ENCODE results near the gene P3H1. TPM values are rescaled to one million over a fixed set of nuclear protein-coding genes. Genes with fewer than 3 reads are reported as not detected.
"Not testable (repeated sequence)": the region's sequence is repeated elsewhere in the genome, so short reads cannot be mapped to it uniquely, and the experiment has no call there.

Gene P3H1
- total RNA-seq, 1 experiment from 2014 or later = 37.3 TPM

GRCh38 chr1:42721926-42722325, 44.9 kb downstream of the P3H1 start:
- Histone ChIP-seq H3K9me3 (no peaks in the 10 kb centered on the region), H3K27me3 (no peaks in the 10 kb centered on the region), H3K4me3 (no peak overlapping the region), H3K36me3 (peaks cover 9% of the 10 kb centered on the region)
- no peak for DNase-seq

DNA sequence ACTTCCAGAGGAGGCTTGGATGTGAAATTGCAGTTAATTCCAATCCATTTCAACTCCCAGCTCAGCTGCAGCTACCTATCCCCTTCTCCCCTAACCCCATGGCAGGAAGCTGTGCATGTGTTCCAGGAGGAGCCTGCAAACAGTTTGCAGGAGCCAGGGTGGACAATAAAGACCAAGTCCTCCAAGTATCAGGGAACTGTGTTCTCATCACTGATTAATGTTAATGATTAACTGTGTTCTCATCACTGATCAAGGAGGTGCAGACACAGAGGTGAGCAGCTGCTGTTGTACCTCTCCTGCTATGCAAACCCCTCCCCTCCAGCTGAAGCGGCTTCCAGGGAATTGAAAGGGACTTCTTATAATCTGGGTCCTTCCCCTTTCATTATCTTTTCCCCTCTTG, 46.0 kb downstream of the P3H1 start:
- Histone ChIP-seq H3K4me3 (no peak overlapping the region), H3K36me3 (peaks cover 17% of the 10 kb centered on the region), H3K27me3 (no peaks in the 10 kb centered on the region), H3K9me3 (no peaks in the 10 kb centered on the region)
- no peak for DNase-seq

- not testable (repeated sequence) for H3K27me3 ChIP-seq
- H3K36me3 ChIP-seq = peaks cover 72% of the 10 kb centered on the region
Measured at GRCh38 chr1:42714441-42714840, 52.4 kb downstream of the P3H1 start.

DNA sequence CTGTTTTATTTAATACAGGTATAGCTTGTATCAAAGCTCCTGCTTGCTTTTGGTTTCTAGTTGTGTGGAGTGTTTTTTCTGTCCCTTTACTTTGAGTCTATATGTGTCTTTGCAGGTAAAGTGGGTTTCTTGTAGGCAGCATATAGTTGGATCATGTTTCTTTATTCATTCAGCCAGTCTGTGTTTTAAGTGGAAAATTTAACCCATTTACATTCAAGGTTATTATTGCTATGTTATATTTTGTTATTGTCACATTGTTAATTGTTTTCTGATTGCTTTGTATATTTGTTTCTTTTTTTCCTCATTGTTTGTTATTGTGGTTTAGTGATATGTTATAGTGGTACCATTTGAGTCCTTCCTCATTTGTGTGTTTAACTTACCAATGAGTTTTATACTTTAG, 53.5 kb downstream of the P3H1 start:
- Histone ChIP-seq H3K4me3 (no peak overlapping the region), H3K9me3 (peaks cover 3% of the 10 kb centered on the region; the same call in 1 of the 2 replicates), H3K36me3 (peaks cover 78% of the 10 kb centered on the region), H3K27me3 (no peaks in the 10 kb centered on the region)
- DNase-seq = no peak

More at GRCh38 chr1:42714441-42714840, 52.4 kb downstream of the P3H1 start:
- H3K9me3 ChIP-seq, DNase-seq, H3K4me3 ChIP-seq: not testable (repeated sequence)

- DNase-seq, H3K9me3 ChIP-seq, H3K4me3 ChIP-seq, H3K27me3 ChIP-seq: not testable (repeated sequence)
- H3K36me3 ChIP-seq = peaks cover 83% of the 10 kb centered on the region
Measured at GRCh38 chr1:42712808-42713207, 54.0 kb downstream of the P3H1 start.

- DNase-seq = no peak
- Histone ChIP-seq H3K27me3 (no peaks in the 10 kb centered on the region), H3K36me3 (peaks cover 94% of the 10 kb centered on the region), H3K9me3 (no peaks in the 10 kb centered on the region), H3K4me3 (no peak overlapping the region)
Measured at GRCh38 chr1:42703888-42704464, 62.9 kb downstream of the P3H1 start.

GRCh38 chr1:42700006-42700405, 66.8 kb downstream of the P3H1 start:
- no peak for DNase-seq
- Histone ChIP-seq H3K4me3 (no peak overlapping the region), H3K27me3 (no peaks in the 10 kb centered on the region), H3K36me3 (peaks cover 98% of the 10 kb centered on the region), H3K9me3 (no peaks in the 10 kb centered on the region)

DNA sequence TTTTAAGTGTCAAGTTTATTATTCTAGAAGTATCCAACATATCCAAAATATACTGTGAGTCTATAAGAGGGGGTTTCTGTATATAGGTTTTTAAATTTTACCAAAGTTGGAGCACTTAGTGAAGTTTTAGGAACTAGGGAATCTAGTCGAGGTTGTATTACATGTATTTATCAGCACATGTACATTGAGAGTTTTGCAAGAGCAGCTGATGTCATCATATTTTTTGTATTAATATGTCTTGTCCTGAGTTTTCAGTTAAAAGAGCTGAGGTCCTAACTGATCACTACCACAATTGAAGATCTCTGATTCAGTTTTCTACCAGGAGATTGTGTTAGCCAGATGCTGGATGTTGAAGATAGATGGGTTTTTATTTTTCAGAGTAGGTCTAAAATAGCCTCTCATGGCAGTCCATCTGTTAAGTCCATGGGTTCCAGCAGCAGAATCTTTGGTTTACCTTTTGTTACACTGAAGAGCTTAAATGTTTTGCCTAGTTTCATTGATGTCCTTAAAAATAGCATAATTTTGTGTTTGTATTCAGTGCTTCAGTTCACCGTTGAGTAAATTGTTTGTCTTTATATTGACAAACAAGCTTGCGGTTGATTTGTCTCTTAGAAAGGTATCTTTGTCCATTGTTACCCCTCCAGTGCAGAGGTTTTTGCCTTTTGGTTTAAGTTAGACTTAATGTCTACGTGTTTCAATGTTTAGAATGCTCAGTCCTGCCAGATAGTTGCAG, 68.6 kb downstream of the P3H1 start:
- no peak overlapping the region for H3K4me3 ChIP-seq
- DNase-seq = no peak
- H3K9me3 ChIP-seq = no peaks in the 10 kb centered on the region
- H3K27me3 ChIP-seq = no peaks in the 10 kb centered on the region
- peaks cover 98% of the 10 kb centered on the region for H3K36me3 ChIP-seq

Other genes starting within 250 kb of the P3H1 start
- gene PPIH, start 108.6 kb downstream of the P3H1 start, total RNA-seq (2014; rRNA removed; shearing (Covaris generic); ENCODE audit: low replicate concordance) = 79.5 and 110 TPM in 2 replicates
- 1,830 and 1,912 TPM in 2 replicates for gene YBX1, start 84.6 kb downstream of the P3H1 start, total RNA-seq (2014; rRNA removed; shearing (Covaris generic); ENCODE audit: low replicate concordance)
- 0.99 TPM in 1 of 2 replicates, not detected in the other for gene CLDN19, start 26.8 kb downstream of the P3H1 start, total RNA-seq (2014; rRNA removed; shearing (Covaris generic); ENCODE audit: low replicate concordance)
- 1.3 and 2.0 TPM in 2 replicates for gene C1orf50, start 221 bp upstream of the P3H1 start, total RNA-seq (2014; rRNA removed; shearing (Covaris generic); ENCODE audit: low replicate concordance)
- 0.16 and 0.42 TPM in 2 replicates for gene TMEM269, start 18.0 kb upstream of the P3H1 start, total RNA-seq (2014; rRNA removed; shearing (Covaris generic); ENCODE audit: low replicate concordance)
- gene ERMAP, start 50.1 kb upstream of the P3H1 start, total RNA-seq (2014; rRNA removed; shearing (Covaris generic); ENCODE audit: low replicate concordance) = 10.3 and 15.3 TPM in 2 replicates
- gene SVBP, start 50.4 kb upstream of the P3H1 start, total RNA-seq (2014; rRNA removed; shearing (Covaris generic); ENCODE audit: low replicate concordance) = 9.0 and 31.1 TPM in 2 replicates
- gene ZNF691, start 79.6 kb upstream of the P3H1 start, total RNA-seq (2014; rRNA removed; shearing (Covaris generic); ENCODE audit: low replicate concordance) = 6.9 and 10.3 TPM in 2 replicates
- 70.3 and 127 TPM in 2 replicates for gene SLC2A1, start 191.8 kb upstream of the P3H1 start, total RNA-seq (2014; rRNA removed; shearing (Covaris generic); ENCODE audit: low replicate concordance)